ENCODE data around the gene MTAP. TPM values are rescaled to one million over a fixed set of nuclear protein-coding genes. Genes with fewer than 3 reads are reported as not detected.

The MTAP gene
- total RNA-seq, 1 experiment from 2014 or later = 34.0 TPM

GRCh38 chr9:21969011-21969940 lies 166.8 kb downstream of the MTAP start:
- no peak for DNase-seq (ENCODE audit: low read depth)

GRCh38 chr9:21969951-21970799 lies 167.7 kb downstream of the MTAP start:
- DNase-seq (ENCODE audit: low read depth) = no peak

GRCh38 chr9:21970800-21971640 lies 168.6 kb downstream of the MTAP start:
- no peak for DNase-seq (ENCODE audit: low read depth)

GRCh38 chr9:21972361-21972760 lies 169.9 kb downstream of the MTAP start:
- no peak for DNase-seq (ENCODE audit: low read depth)

GRCh38 chr9:21974343-21974721 lies 171.9 kb downstream of the MTAP start:
- DNase-seq (ENCODE audit: low read depth) = peak; percentile 52

GRCh38 chr9:21974722-21975409 lies 172.4 kb downstream of the MTAP start:
- peak; percentile 91 for DNase-seq (ENCODE audit: low read depth)

GRCh38 chr9:21976334-21976875 lies 174.0 kb downstream of the MTAP start:
- no peak for DNase-seq (ENCODE audit: low read depth)

- DNase-seq (ENCODE audit: low read depth) = no peak
Observed at GRCh38 chr9:21982391-21982790, 180.0 kb downstream of the MTAP start.

GRCh38 chr9:21982861-21983560 lies 180.6 kb downstream of the MTAP start:
- no peak for DNase-seq (ENCODE audit: low read depth)

GRCh38 chr9:21983561-21983935 lies 181.1 kb downstream of the MTAP start:
- DNase-seq (ENCODE audit: low read depth) = no peak

GRCh38 chr9:21984101-21984500 lies 181.7 kb downstream of the MTAP start:
- DNase-seq (ENCODE audit: low read depth) = no peak

GRCh38 chr9:21985964-21986667 lies 183.7 kb downstream of the MTAP start:
- DNase-seq (ENCODE audit: low read depth) = no peak

Other genes with a start within 250 kb of the MTAP start
- 477 and 592 TPM in 2 replicates for gene CDKN2A, start 191.8 kb downstream of the MTAP start, total RNA-seq (2014; rRNA removed; shearing (Covaris generic))
- 7.0 and 7.7 TPM in 2 replicates for gene CDKN2B-AS1, start 192.2 kb downstream of the MTAP start, total RNA-seq (2014; rRNA removed; shearing (Covaris generic))
- 8.3 and 9.5 TPM in 2 replicates for gene CDKN2B, start 206.7 kb downstream of the MTAP start, total RNA-seq (2014; rRNA removed; shearing (Covaris generic))

All from RPMI7951 (cell line).